MG63 (cell line): ENCODE data around the gene G3BP1. TPM values are rescaled to one million over a fixed set of nuclear protein-coding genes. Genes with fewer than 3 reads are reported as not detected.
"Not testable (repeated sequence)": the region's sequence is repeated elsewhere in the genome, so short reads cannot be mapped to it uniquely, and the experiment has no call there.

ENCODE experiments used
- DNase-seq: peaks from one replicate; pipeline ENCODE4 v3.0.0-alpha.2; 2020
- H3K27me3 ChIP-seq: fragments of 250-450 bp; sonication (Bioruptor Pico); 2 replicates; pipeline ENCODE4 v1.5.1; 2020; ENCODE audit warnings: mild to moderate bottlenecking, moderate library complexity
- H3K36me3 ChIP-seq: fragments of 250-450 bp; sonication (Bioruptor Pico); 2 replicates; pipeline ENCODE4 v1.5.1; 2020; ENCODE audit warnings: mild to moderate bottlenecking, moderate library complexity
- H3K4me3 ChIP-seq: fragments of 250-450 bp; sonication (Bioruptor Pico); 2 replicates; pipeline ENCODE4 v1.5.1; 2020; ENCODE audit warnings: mild to moderate bottlenecking, moderate library complexity
- H3K9me3 ChIP-seq: fragments of 250-450 bp; sonication (Bioruptor Pico); 2 replicates; pipeline ENCODE4 v1.5.1; 2020; ENCODE audit warnings: mild to moderate bottlenecking, moderate library complexity
- total RNA-seq: library from RNA; depleted of rRNA; stranded (reverse); fragments of >200 nt; shearing (Covaris generic); gene quantifications from 2 replicates; pipeline ENCODE4 v1.2.3, GENCODE V29; 2014; ENCODE audit warnings: low replicate concordance

The G3BP1 gene
- total RNA-seq, 1 experiment from 2014 or later: 187 TPM

DNA sequence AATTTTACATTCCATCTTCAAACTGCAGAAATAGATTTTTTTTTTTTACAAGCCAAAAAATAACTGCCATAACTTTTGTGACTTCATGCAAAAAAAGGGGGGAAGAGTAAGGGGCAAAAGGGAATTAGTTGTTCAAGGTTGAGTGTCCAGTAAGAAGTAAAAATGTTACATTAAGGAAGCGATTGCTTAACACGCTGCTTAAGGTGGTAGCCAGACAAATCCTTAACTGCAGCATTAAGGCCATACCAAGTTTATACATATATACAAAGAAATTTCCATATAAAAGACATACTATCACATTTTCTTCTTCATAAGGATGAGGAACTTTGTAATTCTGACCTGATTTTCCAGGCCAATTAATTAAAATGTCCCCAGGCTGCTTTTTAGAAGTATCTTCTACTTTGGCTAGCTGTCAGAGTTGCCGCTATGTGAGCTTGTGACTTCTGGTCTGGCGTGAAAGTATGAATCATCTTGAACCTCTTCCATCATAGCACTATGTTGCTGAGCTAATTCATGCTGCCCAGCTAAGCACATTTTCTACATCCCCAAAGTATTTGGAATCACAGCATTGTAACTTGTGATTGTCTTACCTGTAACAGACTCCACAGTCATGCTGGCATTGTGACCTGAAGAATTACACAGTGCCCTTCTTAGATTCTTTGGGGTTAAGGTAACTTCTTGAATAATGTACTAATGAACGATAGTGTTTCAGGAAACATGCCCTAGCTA is 40.0 kb downstream of the G3BP1 start:
- Histone ChIP-seq H3K27me3 (no peaks in the 10 kb centered on the region), H3K9me3 (0 out of 2 replicates have a peak, but pooled peaks cover 2% of the 10 kb centered on the region), H3K4me3 (no peak overlapping the region), H3K36me3 (peaks cover 100% of the 10 kb centered on the region)
- DNase-seq: no peak

DNA sequence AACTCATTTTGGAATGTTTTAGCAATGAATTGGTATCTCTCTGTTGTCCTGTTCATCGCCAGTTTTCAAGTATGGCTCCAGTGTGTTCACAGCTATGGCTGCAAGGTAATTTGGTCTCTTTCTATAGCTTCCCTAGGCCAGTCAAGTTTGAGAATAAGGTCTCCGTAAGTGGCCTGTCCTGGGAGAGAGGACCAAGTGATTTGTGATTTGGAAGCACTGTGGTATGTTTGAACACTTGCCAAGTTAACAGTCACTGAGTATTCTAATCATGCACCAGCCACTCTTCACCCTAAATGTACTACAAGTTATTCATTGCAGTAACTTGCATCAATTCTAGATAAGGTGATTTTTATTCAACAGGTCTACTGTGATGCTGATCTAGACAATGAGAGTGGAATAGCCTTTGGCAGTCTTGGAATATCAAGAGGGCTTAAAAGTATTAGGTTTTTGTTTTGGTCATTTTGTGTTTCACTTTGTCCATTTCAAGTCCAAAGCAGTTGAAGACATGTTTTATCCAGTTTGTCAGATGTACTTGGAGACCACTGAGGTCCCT is 41.1 kb downstream of the G3BP1 start:
- Histone ChIP-seq H3K4me3 (no peak overlapping the region), H3K36me3 (peaks cover 97% of the 10 kb centered on the region), H3K27me3 (no peaks in the 10 kb centered on the region), H3K9me3 (0 out of 2 replicates have a peak, but pooled peaks cover 2% of the 10 kb centered on the region)
- DNase-seq: no peak

DNA sequence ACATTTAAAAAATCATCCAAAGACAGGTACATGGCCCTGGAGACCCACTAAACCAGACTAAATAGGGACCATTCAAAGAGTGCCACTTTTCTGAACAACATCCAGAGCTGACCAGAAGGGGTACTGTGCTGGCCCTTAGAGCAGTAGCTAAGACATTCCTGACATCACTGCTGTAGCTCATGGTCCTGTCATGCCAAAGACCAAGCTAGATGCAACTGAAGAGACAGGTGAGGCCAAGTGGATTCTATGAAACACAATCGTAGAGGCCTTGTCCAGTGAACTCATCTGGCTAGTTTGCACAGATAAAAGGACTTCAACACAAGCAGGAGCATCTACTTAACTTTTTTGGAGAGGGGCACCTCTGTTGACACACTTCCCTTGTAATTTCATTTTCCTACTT is 43.3 kb downstream of the G3BP1 start:
- Histone ChIP-seq H3K4me3 (no peak overlapping the region), H3K36me3 (peaks cover 96% of the 10 kb centered on the region), H3K9me3 (0 out of 2 replicates have a peak, but pooled peaks cover 2% of the 10 kb centered on the region), H3K27me3 (no peaks in the 10 kb centered on the region)
- DNase-seq: no peak

DNA sequence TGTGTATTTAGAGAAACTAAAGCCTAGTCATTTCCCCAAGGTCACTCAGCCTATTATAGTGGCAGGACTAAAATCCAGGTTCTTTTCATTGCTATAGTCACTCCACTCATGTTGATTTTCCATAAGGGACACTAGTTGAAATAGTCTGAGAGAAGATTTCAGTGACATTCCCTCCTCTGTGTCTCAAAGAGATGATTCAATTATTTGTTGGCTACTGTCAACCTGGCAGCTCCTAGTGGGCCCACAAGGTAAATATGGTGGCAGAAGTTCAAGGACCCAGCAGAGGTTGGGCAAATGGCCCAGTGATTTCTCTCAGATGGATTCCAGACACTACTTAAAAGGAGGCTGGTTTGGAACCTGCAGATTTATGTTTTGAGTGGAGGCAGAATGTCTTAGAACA is 48.1 kb downstream of the G3BP1 start:
- H3K4me3 ChIP-seq: no peak overlapping the region
- H3K27me3 ChIP-seq: no peaks in the 10 kb centered on the region
- no peaks in the 10 kb centered on the region for H3K9me3 ChIP-seq
- H3K36me3 ChIP-seq: peaks cover 82% of the 10 kb centered on the region
- DNase-seq: no peak

DNA sequence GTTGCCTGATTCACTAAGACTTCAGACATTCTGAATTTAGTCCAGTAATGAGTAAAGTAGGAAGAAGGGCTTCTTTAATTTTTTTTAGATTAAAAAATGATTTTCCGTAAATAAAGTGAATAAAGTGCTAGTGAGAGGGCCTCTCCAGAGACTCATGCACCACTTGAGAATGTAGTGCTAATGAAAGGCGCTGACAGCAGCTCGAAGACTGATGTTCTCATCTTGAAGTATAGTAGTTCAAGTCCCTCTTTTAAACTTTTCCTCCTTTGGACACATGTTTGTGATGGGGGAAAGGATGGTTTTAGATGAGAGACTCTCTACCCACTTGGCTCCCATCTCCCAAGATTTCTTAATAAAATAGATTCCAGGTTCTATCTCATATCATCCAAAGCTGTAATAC is 48.5 kb downstream of the G3BP1 start:
- Histone ChIP-seq H3K4me3 (no peak overlapping the region), H3K27me3 (no peaks in the 10 kb centered on the region), H3K9me3 (no peaks in the 10 kb centered on the region), H3K36me3 (peaks cover 81% of the 10 kb centered on the region)
- DNase-seq: no peak

DNA sequence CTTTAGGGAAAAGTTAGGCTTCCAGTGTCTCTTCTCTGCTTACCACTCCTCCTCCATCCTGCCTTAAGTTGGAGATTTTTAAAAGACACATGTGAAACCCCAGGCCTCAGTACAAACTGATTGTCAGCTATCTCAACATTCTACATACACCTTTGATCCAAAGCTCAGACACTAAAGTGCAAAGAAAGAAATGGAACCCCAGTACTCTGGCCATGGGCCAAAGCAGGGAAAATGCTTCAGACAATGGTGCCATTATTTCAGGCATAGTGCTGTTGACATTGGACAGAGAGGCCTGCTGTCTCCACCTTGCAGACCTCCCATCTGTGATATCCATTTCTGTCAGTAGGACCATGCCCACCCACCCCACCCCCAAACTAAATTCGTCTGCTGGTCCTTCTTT is 49.1 kb downstream of the G3BP1 start:
- H3K27me3 ChIP-seq: no peaks in the 10 kb centered on the region
- peaks cover 80% of the 10 kb centered on the region for H3K36me3 ChIP-seq
- no peaks in the 10 kb centered on the region for H3K9me3 ChIP-seq
- no peak for DNase-seq
- H3K4me3 ChIP-seq: no peak overlapping the region

DNA sequence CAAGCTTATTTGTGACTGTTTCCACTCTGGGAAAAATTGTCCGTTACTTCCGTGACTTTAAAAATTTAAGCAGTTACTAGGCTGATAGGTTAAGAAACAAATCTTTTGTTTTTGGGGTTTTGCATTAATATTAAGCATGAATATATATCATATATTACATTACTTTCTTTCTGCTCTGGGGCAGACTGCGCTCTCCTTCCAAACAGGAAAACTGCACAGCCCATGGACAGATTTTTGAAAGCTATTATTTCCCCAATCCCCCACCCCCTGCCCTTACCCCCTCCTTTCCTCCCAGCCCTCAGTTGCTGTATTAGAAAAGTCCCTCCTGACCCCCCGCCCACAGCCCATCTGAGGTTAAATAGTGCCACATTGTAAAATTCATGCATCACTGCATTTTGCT is 50.4 kb downstream of the G3BP1 start:
- Histone ChIP-seq H3K36me3 (peaks cover 79% of the 10 kb centered on the region), H3K27me3 (no peaks in the 10 kb centered on the region), H3K9me3 (no peaks in the 10 kb centered on the region; the same call in 1 of the 2 replicates)

DNA sequence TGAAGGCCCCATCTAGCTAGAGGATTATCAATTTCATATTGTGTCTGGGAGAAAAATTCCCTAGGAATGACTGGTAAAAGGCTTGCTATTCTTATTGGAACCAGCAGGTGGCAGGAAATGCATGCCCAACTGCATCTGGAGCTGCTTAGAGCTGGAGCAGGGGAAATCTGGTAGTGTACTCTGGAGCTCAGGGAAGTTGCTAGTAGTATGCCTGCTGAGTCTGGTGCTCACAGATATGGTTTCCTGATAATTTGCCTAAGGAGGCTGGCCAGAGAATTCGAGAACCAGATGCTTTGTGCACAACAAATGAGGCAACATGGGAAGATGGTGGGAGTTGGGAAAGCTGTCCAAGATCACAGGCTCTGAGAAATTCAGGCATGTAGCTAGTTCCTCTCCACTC is 53.7 kb downstream of the G3BP1 start:
- no peak overlapping the region for H3K4me3 ChIP-seq
- no peaks in the 10 kb centered on the region for H3K27me3 ChIP-seq
- peak; percentile 45 for DNase-seq
- peaks cover 5% of the 10 kb centered on the region for H3K9me3 ChIP-seq
- H3K36me3 ChIP-seq: peaks cover 81% of the 10 kb centered on the region

More for the DNA sequence above, 50.4 kb downstream of the G3BP1 start:
- no peak for DNase-seq
- no peak overlapping the region for H3K4me3 ChIP-seq

DNA sequence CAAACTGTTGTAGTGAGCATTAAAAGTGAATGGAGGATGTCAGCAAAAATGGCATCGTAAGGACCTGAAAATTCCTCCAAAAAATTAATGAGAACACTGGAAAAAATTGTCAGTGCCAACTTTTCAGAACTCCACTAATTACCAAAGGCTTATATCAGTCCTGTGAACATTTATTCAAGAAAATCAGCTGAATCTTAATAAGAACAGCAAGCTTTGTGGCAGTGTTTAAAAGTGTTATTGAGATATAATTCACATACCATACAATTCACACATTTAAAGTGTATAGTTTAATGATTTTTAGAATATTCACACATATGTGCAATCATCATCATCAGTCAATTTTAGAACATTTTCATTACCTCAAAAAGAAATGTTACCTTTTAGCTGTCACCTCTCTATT is 57.6 kb downstream of the G3BP1 start:
- Histone ChIP-seq H3K27me3 (no peaks in the 10 kb centered on the region), H3K4me3 (no peak overlapping the region), H3K36me3 (peaks cover 73% of the 10 kb centered on the region), H3K9me3 (peaks cover 39% of the 10 kb centered on the region)
- no peak for DNase-seq

DNA sequence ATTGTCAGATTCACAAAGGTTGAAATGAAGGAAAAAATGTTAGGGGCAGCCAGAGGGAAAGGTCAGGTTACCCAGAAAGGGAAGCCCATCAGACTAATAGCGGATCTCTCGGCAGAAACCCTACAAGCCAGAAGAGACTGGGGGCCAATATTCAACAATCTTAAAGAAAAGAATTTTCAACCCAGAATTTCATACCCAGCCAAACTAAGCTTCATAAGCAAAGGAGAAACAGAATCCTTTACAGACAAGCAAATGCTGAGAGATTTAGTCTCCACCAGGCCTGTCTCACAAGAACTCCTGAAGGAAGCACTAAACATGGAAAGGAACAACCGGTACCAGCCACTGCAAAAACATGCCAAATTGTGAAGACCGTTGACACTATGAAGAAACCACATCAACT is 61.1 kb downstream of the G3BP1 start:
- not testable (repeated sequence) for H3K27me3 ChIP-seq, DNase-seq, H3K4me3 ChIP-seq
- H3K9me3 ChIP-seq: peaks cover 70% of the 10 kb centered on the region
- H3K36me3 ChIP-seq: peaks cover 43% of the 10 kb centered on the region

DNA sequence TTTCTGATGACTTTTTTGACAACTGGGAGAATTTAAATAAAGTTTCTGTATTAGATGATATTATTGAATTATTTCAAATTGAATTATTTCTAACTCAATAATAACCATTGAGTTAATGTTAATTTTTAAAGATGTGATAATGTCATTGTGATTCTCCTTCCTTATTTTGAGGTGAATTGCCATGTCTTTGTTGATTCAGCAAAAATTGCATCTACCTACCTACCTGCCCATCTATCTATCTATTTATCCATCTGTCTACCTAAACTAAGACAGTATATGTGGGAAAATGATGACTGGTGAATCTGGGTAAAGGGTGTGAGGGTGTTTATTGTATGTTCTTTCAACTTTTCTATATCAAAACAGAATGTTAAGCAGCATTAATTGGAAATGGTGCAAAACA is 75.0 kb downstream of the G3BP1 start:
- H3K36me3 ChIP-seq: no peaks in the 10 kb centered on the region
- no peak overlapping the region for H3K4me3 ChIP-seq
- no peaks in the 10 kb centered on the region; the same call in 1 of the 2 replicates for H3K9me3 ChIP-seq
- DNase-seq: no peak
- H3K27me3 ChIP-seq: no peaks in the 10 kb centered on the region

DNA sequence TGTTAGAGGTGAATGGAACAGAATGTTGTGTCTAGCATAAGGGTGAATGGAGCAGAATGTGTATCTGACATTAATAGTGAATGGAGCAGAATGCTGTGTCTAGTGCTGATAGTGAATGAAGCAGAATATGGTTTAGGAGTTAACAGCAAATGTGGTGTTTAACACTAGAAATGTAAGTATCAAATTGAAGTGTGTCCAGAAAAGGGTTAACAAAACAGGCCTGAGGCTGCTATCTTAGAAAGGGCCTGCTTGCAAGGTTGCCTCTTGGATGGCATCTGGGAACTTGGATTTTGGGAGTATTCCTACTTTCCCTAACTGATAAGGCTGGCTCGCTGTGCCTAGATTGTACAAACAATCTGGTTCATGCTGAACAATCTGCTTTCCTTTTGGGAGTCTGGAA is 76.1 kb downstream of the G3BP1 start:
- no peak for DNase-seq
- Histone ChIP-seq H3K27me3 (no peaks in the 10 kb centered on the region), H3K36me3 (no peaks in the 10 kb centered on the region), H3K4me3 (no peak overlapping the region), H3K9me3 (no peaks in the 10 kb centered on the region)

DNA sequence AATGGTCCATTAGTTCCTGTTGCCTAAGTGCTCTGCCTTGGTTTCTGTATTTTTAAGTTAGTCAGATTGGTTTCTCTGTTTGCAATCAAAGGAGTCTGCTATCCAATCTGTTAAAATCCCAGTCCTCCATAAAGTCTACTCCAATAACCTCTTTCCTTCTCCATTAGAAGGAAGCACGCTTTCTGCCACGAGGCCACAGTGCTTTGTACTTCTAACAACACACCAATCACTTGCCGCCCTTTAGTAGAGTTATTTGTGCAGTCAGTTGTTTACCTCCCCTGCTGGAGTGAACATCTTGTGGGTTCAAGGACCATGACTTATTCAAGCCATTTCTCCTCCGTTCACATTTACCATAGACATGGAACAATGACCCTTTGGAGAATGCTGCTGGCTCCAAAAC is 83.9 kb downstream of the G3BP1 start:
- H3K27me3 ChIP-seq: no peaks in the 10 kb centered on the region
- no peak overlapping the region for H3K4me3 ChIP-seq
- no peak for DNase-seq
- H3K9me3 ChIP-seq: no peaks in the 10 kb centered on the region
- H3K36me3 ChIP-seq: no peaks in the 10 kb centered on the region

DNA sequence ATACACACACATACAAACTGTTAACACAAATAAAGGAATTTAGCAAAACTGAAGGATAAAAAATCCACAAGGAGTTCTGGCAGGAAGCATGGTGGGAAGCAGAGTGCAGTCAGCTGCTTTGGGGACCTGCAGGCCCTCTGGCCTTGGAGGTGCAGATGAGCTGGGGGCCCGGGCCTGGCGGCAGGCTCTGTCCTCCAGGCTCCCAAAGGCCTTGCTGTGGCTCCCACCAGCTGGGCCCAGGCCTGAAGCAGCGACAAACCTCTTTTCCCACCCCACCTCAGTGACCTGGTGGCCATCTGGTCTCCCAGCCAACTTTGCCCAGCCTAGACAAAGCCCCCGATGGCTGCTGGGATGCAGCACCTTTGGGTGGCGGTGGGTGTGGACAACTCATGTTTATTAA is 85.1 kb downstream of the G3BP1 start:
- no peak for DNase-seq
- H3K9me3 ChIP-seq: no peaks in the 10 kb centered on the region
- no peak overlapping the region for H3K4me3 ChIP-seq
- no peaks in the 10 kb centered on the region for H3K36me3 ChIP-seq
- no peaks in the 10 kb centered on the region for H3K27me3 ChIP-seq

DNA sequence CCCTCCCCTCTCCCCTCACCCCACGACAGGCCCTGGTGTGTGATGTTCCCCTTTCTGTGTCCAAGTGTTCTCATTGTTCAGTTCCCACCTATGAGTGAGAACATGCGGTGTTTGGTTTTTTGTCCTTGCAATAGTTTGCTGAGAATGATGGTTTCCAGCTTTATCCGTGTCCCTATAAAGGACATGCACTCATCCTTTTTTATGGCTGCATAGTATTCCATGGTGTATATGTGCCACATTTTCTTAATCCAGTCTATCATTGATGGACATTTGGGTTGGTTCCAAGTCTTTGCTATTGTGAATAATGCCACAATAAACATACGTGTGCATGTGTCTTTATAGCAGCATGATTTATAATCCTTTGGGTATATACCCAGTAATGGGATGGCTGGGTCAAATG is 89.1 kb downstream of the G3BP1 start:
- not testable (repeated sequence) for H3K27me3 ChIP-seq, H3K9me3 ChIP-seq, H3K36me3 ChIP-seq, DNase-seq, H3K4me3 ChIP-seq
